T-cell (primary cell): ENCODE results near the gene STAU1. TPM values are rescaled to one million over a fixed set of nuclear protein-coding genes. Genes with fewer than 3 reads are reported as not detected.
"Not testable (repeated sequence)": the region's sequence is repeated elsewhere in the genome, so short reads cannot be mapped to it uniquely, and the experiment has no call there.

Source experiments
- ATAC-seq, 4 experiments: fragments of 200-7000 bp in 3 of 4; fragments of 150-1000 bp in 1 of 4; cut with Tn5 transposase; replicated peaks in 1 of 4; 1 replicate in 3 of 4; 2 replicates in 1 of 4; pipeline ENCODE4 v1.10.0; 2021; ENCODE audit warnings: moderate library complexity in 3 of 4, mild to moderate bottlenecking in 2 of 4, moderate number of reproducible peaks in 1 of 4
- CTCF ChIA-PET, 2 donors: fragments of 300-600 bp; sonication (Branson Sonifier 250); formaldehyde crosslinking; loops; one replicate each; lab custom pipeline; 2022; ENCODE audit warnings: antibody characterized with exemption in 2 of 2; lab: Charles Lee
- POLR2A ChIA-PET, 2 donors: fragments of 300-600 bp; sonication (Branson Sonifier 250); formaldehyde crosslinking; loops; one replicate each; lab custom pipeline; 2022; ENCODE audit warnings: antibody characterized with exemption in 2 of 2; lab: Charles Lee
- DNase-seq, 35 experiments: peaks; one replicate each; pipeline versions ENCODE4 v3.0.0 to v3.0.0-alpha.2; 2013 to 2023
- H3K27ac ChIP-seq: one replicate; pipeline ENCODE4 v1.5.1; 2013; ENCODE audit warnings: low read length
- H3K27me3 ChIP-seq, 2 experiments: replicated peaks in 1 of 2; 1 replicate in 1 of 2; 2 replicates in 1 of 2; pipeline versions ENCODE4 v1.6.1 to v1.7.0; 2013; ENCODE audit warnings: low read length in 1 of 2, mixed read lengths in 1 of 2; ENCODE audit not compliant: control insufficient read depth in 2 of 2, insufficient read depth in 2 of 2; ENCODE audit errors: extremely low read depth in 1 of 2
- H3K36me3 ChIP-seq, 2 donors: 1 replicate in 1 of 2; 2 replicates in 1 of 2; pipeline versions ENCODE4 v1.6.1 to v1.7.0; 2013; ENCODE audit warnings: low read length in 1 of 2; ENCODE audit not compliant: control insufficient read depth in 2 of 2, insufficient read depth in 1 of 2; ENCODE audit errors: extremely low read depth in 1 of 2
- H3K4me1 ChIP-seq, 2 experiments: 1 replicate in 1 of 2; 2 replicates in 1 of 2; pipeline versions ENCODE4 v1.6.1 to v1.7.0; 2013; ENCODE audit warnings: low read length in 2 of 2, mixed read lengths in 1 of 2; ENCODE audit not compliant: insufficient read depth in 2 of 2, control insufficient read depth in 1 of 2; ENCODE audit errors: extremely low read depth in 1 of 2
- H3K4me3 ChIP-seq, 2 donors: 1 replicate in 1 of 2; 2 replicates in 1 of 2; pipeline versions ENCODE4 v1.5.1 to v1.7.0; 2013; ENCODE audit warnings: mild to moderate bottlenecking in 2 of 2, low read length in 1 of 2, moderate library complexity in 1 of 2; ENCODE audit not compliant: control insufficient read depth in 1 of 2; ENCODE audit errors: extremely low read depth in 1 of 2
- H3K9me3 ChIP-seq: 2 replicates; pipeline ENCODE4 v1.7.0; 2013
- H3K27ac Mint-ChIP-seq, 2 donors: one replicate each; pipeline ENCODE4 v1.8.0; 2020 to 2021; ENCODE audit warnings: mild to moderate bottlenecking in 2 of 2, mixed read lengths in 2 of 2
- H3K27me3 Mint-ChIP-seq, 2 donors: one replicate each; pipeline ENCODE4 v1.8.0; 2021 to 2022; ENCODE audit warnings: mixed read lengths in 2 of 2
- H3K36me3 Mint-ChIP-seq: one replicate; pipeline ENCODE4 v1.8.0; 2021; ENCODE audit warnings: mixed read lengths
- H3K4me1 Mint-ChIP-seq, 3 donors: one replicate each; pipeline ENCODE4 v1.8.0; 2020 to 2022; ENCODE audit warnings: mixed read lengths in 3 of 3, mild to moderate bottlenecking in 1 of 3
- H3K4me3 Mint-ChIP-seq, 3 donors: one replicate each; pipeline ENCODE4 v1.8.0; 2020 to 2022; ENCODE audit warnings: mild to moderate bottlenecking in 3 of 3, mixed read lengths in 3 of 3, moderate library complexity in 3 of 3
- H3K9me3 Mint-ChIP-seq, 3 donors: one replicate each; pipeline ENCODE4 v1.8.0; 2020 to 2022; ENCODE audit warnings: mixed read lengths in 3 of 3
- WGBS: methylation state at CpG from one replicate; pipeline ENCODE4 v1.1.5; 2013; ENCODE audit warnings: missing lambda C conversion rate; ENCODE audit not compliant: insufficient coverage; 5-methylcytosine and 5-hydroxymethylcytosine counted together
- total RNA-seq, 35 experiments: library from RNA in 6 of 35; stranded (reverse) in 6 of 35; fragments of 120-200 nt in 1 of 35; gene quantifications; one replicate each; pipeline versions ENCODE4 v1.2.1 to v1.2.4 and lab custom pipeline; 2013 to 2026

STAU1 gene
- total RNA-seq, 5 donors from 2014 or later (not counting 1 experiment from before 2014, with no cell fraction given): 39.3 to 52.8 (median 43.6) TPM

DNA sequence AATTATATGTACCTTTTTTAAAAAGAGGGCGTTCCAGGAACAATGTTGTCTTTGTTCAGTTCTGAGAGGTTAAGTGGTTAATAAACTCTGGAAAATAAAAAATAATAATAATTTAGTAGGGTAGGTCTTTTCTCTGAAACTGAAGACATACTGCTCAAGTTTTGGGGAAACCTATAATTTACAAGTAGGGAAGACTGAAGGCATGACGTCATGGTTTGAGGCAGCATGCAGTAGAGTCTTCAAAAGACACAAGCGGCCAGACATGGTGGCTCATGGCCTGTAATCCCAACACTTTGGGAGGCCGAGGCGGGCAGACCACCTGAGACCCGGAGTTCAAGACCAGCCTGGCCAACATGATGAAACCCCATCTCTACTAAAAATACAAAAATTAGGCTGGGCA, 14.0 kb downstream of the STAU1 start:
- no peak overlapping the region for H3K4me3 ChIP-seq
- H3K36me3 ChIP-seq: peaks cover 3 to 23% of the 10 kb centered on the region in 2 donors
- Mint-ChIP-seq H3K9me3 (no peaks in the 10 kb centered on the region), H3K27ac (no peak overlapping the region), H3K36me3 (peaks cover 22% of the 10 kb centered on the region), H3K4me3 (no peak overlapping the region), H3K27me3 (no peaks in the 10 kb centered on the region), H3K4me1 (peaks cover 40 to 51% (median 45%) of the 10 kb centered on the region in 3 donors)
- POLR2A ChIA-PET: interaction anchor here (0.6 kb wide), 2 partner anchors 9 to 10 kb away, joined by 3 to 4 read pairs; no protein-coding TSS in a partner anchor
- WGBS: 92% methylated on average over 2 of the region's 6 CpGs
- no peaks in the 10 kb centered on the region for H3K9me3 ChIP-seq
- no peak for ATAC-seq
- H3K27ac ChIP-seq: no peak overlapping the region
- DNase-seq: no peak
- peaks cover 0 to 6% of the 10 kb centered on the region in 2 experiments for H3K4me1 ChIP-seq
- CTCF ChIA-PET: interaction anchor here in 1 of 2 donors (0.8 kb wide), 1 partner anchor 10 kb away, joined by 3 read pairs; no protein-coding TSS in a partner anchor
- H3K27me3 ChIP-seq: no peaks in the 10 kb centered on the region

DNA sequence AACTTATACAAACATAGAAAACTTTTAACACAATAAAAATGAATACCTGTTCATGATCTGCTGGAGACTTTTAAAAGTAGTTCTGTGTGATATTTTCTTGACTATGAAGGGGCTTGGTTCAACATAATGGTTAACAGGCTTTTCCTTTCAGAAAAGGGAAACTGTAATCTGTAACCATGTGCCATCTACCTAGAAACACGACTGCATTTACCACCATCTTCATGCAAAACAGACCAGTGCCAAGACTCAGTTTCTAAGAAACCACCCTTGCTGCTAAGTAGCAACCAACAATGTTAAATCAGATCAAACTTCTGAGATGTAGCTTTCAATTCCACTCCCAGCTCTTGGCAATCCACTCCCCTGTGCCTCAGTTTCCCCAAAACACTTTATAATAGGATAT, 15.7 kb downstream of the STAU1 start:
- Histone ChIP-seq H3K4me3 (no peak overlapping the region), H3K36me3 (peaks cover 3 to 20% of the 10 kb centered on the region in 2 donors), H3K27ac (no peak overlapping the region), H3K27me3 (no peaks in the 10 kb centered on the region), H3K4me1 (peaks cover 9 to 15% of the 10 kb centered on the region in 2 experiments), H3K9me3 (no peaks in the 10 kb centered on the region)
- H3K27ac Mint-ChIP-seq: no peak overlapping the region
- WGBS: 29% methylated on average over 1 of the region's 1 CpG
- DNase-seq (no peak), ATAC-seq (no peak)
- H3K4me3 Mint-ChIP-seq: no peak overlapping the region
- no peaks in the 10 kb centered on the region for H3K27me3 Mint-ChIP-seq
- peaks cover 17% of the 10 kb centered on the region for H3K36me3 Mint-ChIP-seq
- no peaks in the 10 kb centered on the region for H3K9me3 Mint-ChIP-seq
- peaks cover 48 to 59% (median 54%) of the 10 kb centered on the region in 3 donors for H3K4me1 Mint-ChIP-seq
- ChIA-PET CTCF (no interaction called here), POLR2A (interaction anchor here in 1 of 2 donors (0.7 to 1.0 kb wide), 2 partner anchors 9 to 304 kb away, joined by 3 read pairs; no protein-coding TSS in a partner anchor)

DNA sequence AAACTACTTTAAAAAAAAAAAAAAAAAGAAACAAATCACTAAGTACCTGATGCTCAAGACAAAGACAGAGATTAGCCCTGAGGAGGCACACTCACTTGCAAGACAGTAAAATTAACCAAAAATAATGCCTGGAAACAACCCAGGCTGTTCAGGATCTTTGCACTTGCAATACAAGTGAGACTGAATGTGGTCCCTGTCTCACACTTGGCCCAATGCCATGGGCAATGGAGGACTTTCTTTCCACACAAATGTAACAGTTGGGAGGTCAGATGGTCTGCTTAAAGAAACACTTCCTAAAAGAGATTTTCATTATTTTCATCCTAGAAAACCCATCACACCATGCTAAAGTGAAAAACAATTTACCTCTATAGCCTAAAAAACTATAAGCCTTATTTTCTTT, 16.2 kb downstream of the STAU1 start:
- H3K4me3 Mint-ChIP-seq: no peak overlapping the region
- H3K36me3 Mint-ChIP-seq: peaks cover 17% of the 10 kb centered on the region
- H3K27ac ChIP-seq: no peak overlapping the region
- ChIA-PET CTCF (no interaction called here), POLR2A (interaction anchor here in 1 of 2 donors (1.0 kb wide), 1 partner anchor 9 kb away, joined by 3 read pairs; no protein-coding TSS in a partner anchor)
- H3K27ac Mint-ChIP-seq: no peak overlapping the region
- ATAC-seq (no peak), DNase-seq (no peak)
- H3K9me3 ChIP-seq: no peaks in the 10 kb centered on the region
- no peaks in the 10 kb centered on the region for H3K9me3 Mint-ChIP-seq
- no peak overlapping the region for H3K4me3 ChIP-seq
- H3K4me1 Mint-ChIP-seq: peaks cover 52 to 64% (median 58%) of the 10 kb centered on the region in 3 donors
- no peaks in the 10 kb centered on the region for H3K27me3 Mint-ChIP-seq
- H3K27me3 ChIP-seq: no peaks in the 10 kb centered on the region
- H3K4me1 ChIP-seq: peaks cover 9 to 16% of the 10 kb centered on the region in 2 experiments
- H3K36me3 ChIP-seq: peaks cover 3 to 20% of the 10 kb centered on the region in 2 donors

DNA sequence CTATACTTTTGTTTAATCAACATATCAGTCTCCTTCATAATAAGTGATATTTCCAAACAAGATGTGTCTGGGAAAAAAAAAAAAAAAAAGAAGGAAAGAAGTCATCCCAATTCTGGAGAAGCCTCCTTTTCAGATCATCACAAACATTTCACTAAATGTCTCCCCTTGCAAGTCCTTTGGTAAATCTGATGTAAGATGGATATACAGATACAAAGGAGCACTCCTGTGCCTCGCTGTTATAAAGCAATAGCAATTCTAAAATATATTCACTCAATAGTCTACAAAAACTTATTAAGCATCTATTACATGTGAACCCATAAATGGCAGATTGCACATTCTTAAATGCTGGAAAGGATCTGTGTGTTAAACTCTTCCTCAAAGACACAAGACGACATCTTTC, 17.4 kb downstream of the STAU1 start:
- peaks cover 20% of the 10 kb centered on the region for H3K36me3 Mint-ChIP-seq
- H3K4me1 Mint-ChIP-seq: peaks cover 63 to 70% (median 64%) of the 10 kb centered on the region in 3 donors
- H3K4me3 Mint-ChIP-seq: no peak overlapping the region

DNA sequence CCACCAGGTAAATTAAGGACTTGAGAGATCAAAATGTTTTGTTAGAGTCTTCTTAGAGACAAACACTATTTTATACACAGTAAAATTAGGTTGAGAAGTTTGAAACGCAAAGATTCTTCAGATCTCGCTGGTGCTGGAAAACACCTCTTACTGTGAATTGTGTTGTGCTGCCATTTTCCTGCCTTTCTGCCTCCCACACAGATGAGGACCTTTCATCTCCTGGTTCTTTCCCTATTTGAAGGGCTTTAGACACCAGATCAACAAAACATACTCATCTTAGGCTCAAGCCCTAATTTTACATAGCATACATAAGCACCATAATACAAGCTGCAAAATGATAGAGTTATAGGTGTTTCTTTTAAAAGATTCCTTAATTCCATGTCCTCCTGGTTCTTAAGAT, 18.6 kb downstream of the STAU1 start:
- DNase-seq: peak in 1 of 35 experiments; percentile 25

More for the DNA sequence above, 17.4 kb downstream of the STAU1 start:
- H3K4me1 ChIP-seq: peaks cover 9 to 18% of the 10 kb centered on the region in 2 experiments
- H3K4me3 ChIP-seq: no peak overlapping the region
- no peaks in the 10 kb centered on the region for H3K27me3 ChIP-seq
- H3K9me3 ChIP-seq: no peaks in the 10 kb centered on the region
- ATAC-seq: no peak
- no CpG with 5 or more reads among the region's 2 CpGs for WGBS
- Mint-ChIP-seq H3K27ac (no peak overlapping the region), H3K27me3 (no peaks in the 10 kb centered on the region), H3K9me3 (no peaks in the 10 kb centered on the region)
- DNase-seq: no peak
- peaks cover 3 to 19% of the 10 kb centered on the region in 2 donors for H3K36me3 ChIP-seq
- CTCF ChIA-PET: no interaction called here
- POLR2A ChIA-PET: interaction anchor here in 1 of 2 donors (0.7 kb wide), 1 partner anchor 99 kb away, joined by 5 read pairs; no protein-coding TSS in a partner anchor
- H3K27ac ChIP-seq: no peak overlapping the region

DNA sequence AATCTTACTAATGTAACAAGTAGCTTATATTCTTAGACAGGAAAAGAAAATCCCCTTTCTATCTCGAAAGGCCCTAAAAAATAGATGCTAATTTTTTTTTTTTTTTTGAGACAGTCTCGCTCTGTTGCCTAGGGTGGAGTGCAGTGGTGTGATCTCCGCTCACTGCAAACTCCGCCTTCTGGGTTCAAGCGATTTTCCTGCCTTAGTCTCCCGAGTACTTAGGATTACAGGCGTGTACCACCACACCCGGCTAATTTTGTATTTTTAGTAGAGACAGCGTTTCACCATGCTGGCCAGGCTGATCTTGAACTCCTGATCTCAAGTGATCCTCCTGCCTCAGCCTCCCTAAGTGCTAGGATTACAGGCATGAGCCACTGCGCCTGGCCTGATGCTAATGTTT, 19.3 kb downstream of the STAU1 start:
- Histone ChIP-seq H3K4me1 (peaks cover 9 to 18% of the 10 kb centered on the region in 2 experiments), H3K36me3 (peaks cover 5 to 31% of the 10 kb centered on the region in 2 donors)
- not testable (repeated sequence) for ATAC-seq, H3K27me3 Mint-ChIP-seq, H3K9me3 ChIP-seq, H3K27ac ChIP-seq, H3K9me3 Mint-ChIP-seq, H3K27me3 ChIP-seq, DNase-seq, H3K4me3 ChIP-seq
- Mint-ChIP-seq H3K4me3 (peak overlapping the region in 1 of 3 donors; percentile 34), H3K27ac (peak overlapping the region in 1 of 2 donors; percentile 57), H3K4me1 (peaks cover 63 to 70% (median 66%) of the 10 kb centered on the region in 3 donors), H3K36me3 (peaks cover 22% of the 10 kb centered on the region)
- 100% methylated on average over 5 of the region's 10 CpGs for WGBS
- CTCF ChIA-PET: interaction anchor here in 1 of 2 donors (1.8 kb wide), 1 partner anchor 14 kb away, joined by 7 read pairs; no protein-coding TSS in a partner anchor
- POLR2A ChIA-PET: interaction anchor here in 1 of 2 donors (1.1 kb wide), 1 partner anchor 50 kb away, joined by 3 read pairs; no protein-coding TSS in a partner anchor

More for the DNA sequence above, 18.6 kb downstream of the STAU1 start:
- Histone ChIP-seq H3K36me3 (peaks cover 3 to 30% of the 10 kb centered on the region in 2 donors), H3K27me3 (no peaks in the 10 kb centered on the region), H3K4me3 (no peak overlapping the region), H3K27ac (no peak overlapping the region), H3K9me3 (no peaks in the 10 kb centered on the region), H3K4me1 (peaks cover 9 to 18% of the 10 kb centered on the region in 2 experiments)
- peaks cover 64 to 71% (median 66%) of the 10 kb centered on the region in 3 donors for H3K4me1 Mint-ChIP-seq
- H3K9me3 Mint-ChIP-seq: no peaks in the 10 kb centered on the region
- ATAC-seq: peak in 1 of 4 experiments; percentile 67
- no peak overlapping the region for H3K4me3 Mint-ChIP-seq
- peak overlapping the region in 1 of 2 donors; percentile 75 for H3K27ac Mint-ChIP-seq
- peaks cover 22% of the 10 kb centered on the region for H3K36me3 Mint-ChIP-seq
- WGBS: no CpG with 5 or more reads among the region's 2 CpGs
- ChIA-PET POLR2A (no interaction called here), CTCF (no interaction called here)
- H3K27me3 Mint-ChIP-seq: no peaks in the 10 kb centered on the region
